OCI-LY3 (cell line): Measurements from ENCODE around the gene NPTX1.

Experiments
- H2AFZ ChIP-seq: fragments of 200-600, 300-600 bp; shearing (Covaris generic); 2 replicates; pipeline ENCODE4 v1.6.0; 2014; ENCODE audit warnings: antibody characterized with exemption, low read depth, low read length
- H3K27ac ChIP-seq: fragments of 200-600, 300-600 bp; sonication (generic); 2 replicates; pipeline ENCODE4 v1.5.1; 2014; ENCODE audit warnings: mild to moderate bottlenecking, low read length, moderate library complexity, mixed read lengths
- H3K27me3 ChIP-seq: fragments of 200-600, 300-600 bp; sonication (generic); 2 replicates; pipeline ENCODE4 v1.6.1; 2014; ENCODE audit warnings: low read depth, low read length, mixed read lengths
- H3K36me3 ChIP-seq: fragments of 200-600, 300-600 bp; sonication (generic); replicated peaks from 2 replicates; pipeline ENCODE3; 2014; ENCODE audit warnings: low read depth, low read length, mixed read lengths
- H3K4me1 ChIP-seq: fragments of 300-600, 200-600 bp; sonication (generic); 2 replicates; pipeline ENCODE4 v1.6.1; 2014; ENCODE audit warnings: low read length, mixed read lengths
- H3K4me2 ChIP-seq: fragments of 200-600, 300-600 bp; sonication (generic); 2 replicates; pipeline ENCODE4 v1.6.1; 2014; ENCODE audit warnings: low read length, mixed read lengths
- H3K4me3 ChIP-seq: fragments of 300-600, 200-600 bp; sonication (generic); 2 replicates; pipeline ENCODE4 v1.5.1; 2014; ENCODE audit warnings: antibody characterized with exemption, mild to moderate bottlenecking, low read length, moderate library complexity
- H3K79me2 ChIP-seq: fragments of 300-600, 200-600 bp; shearing (Covaris generic); 2 replicates; pipeline ENCODE4 v1.6.1; 2014; ENCODE audit warnings: mild to moderate bottlenecking, low read length, mixed read lengths
- H3K9ac ChIP-seq: fragments of 300-600, 200-600 bp; shearing (Covaris generic); 2 replicates; pipeline ENCODE4 v1.6.0; 2014; ENCODE audit warnings: mild to moderate bottlenecking, low read length, moderate library complexity
- H3K9me3 ChIP-seq: fragments of 200-600, 300-600 bp; shearing (Covaris generic); 2 replicates; pipeline ENCODE4 v1.6.1; 2014; ENCODE audit warnings: low read length, mixed read lengths; ENCODE audit not compliant: insufficient read depth
- H4K20me1 ChIP-seq: fragments of 200-600, 300-600 bp; sonication (generic); 2 replicates; pipeline ENCODE4 v1.6.1; 2016; ENCODE audit warnings: low read length, mixed read lengths; ENCODE audit not compliant: insufficient read depth
- CTCF ChIP-seq: fragments of 200-600, 300-600 bp; sonication (generic); IDR thresholded peaks from 2 replicates; pipeline ENCODE4 v1.5.1; 2014; ENCODE audit warnings: antibody characterized with exemption, low read length, low read depth
- EZH2phosphoT487 ChIP-seq: fragments of 200-600 bp; shearing (Covaris generic); IDR thresholded peaks from 2 replicates; pipeline ENCODE4 v1.6.1; 2018; ENCODE audit warnings: antibody characterized with exemption, mixed run types, low read depth

NPTX1 gene

GRCh38 chr17:80470603-80471002 is 5.8 kb downstream of the NPTX1 start:
- no peak overlapping the region for H2AFZ ChIP-seq
- H3K27me3 ChIP-seq, result peaks cover 9% of the 10 kb centered on the region
- H4K20me1 ChIP-seq, result no peaks in the 10 kb centered on the region
- no peaks in the 10 kb centered on the region for H3K4me1 ChIP-seq
- no peaks in the 10 kb centered on the region for H3K36me3 ChIP-seq
- no peak overlapping the region for H3K9ac ChIP-seq
- no peak overlapping the region for H3K4me3 ChIP-seq
- no peak for TF ChIP-seq CTCF
- no peak for TF ChIP-seq EZH2phosphoT487
- H3K9me3 ChIP-seq, result no peaks in the 10 kb centered on the region
- H3K27ac ChIP-seq, result no peak overlapping the region
- no peak overlapping the region for H3K4me2 ChIP-seq
- H3K79me2 ChIP-seq, result no peaks in the 10 kb centered on the region

DNA sequence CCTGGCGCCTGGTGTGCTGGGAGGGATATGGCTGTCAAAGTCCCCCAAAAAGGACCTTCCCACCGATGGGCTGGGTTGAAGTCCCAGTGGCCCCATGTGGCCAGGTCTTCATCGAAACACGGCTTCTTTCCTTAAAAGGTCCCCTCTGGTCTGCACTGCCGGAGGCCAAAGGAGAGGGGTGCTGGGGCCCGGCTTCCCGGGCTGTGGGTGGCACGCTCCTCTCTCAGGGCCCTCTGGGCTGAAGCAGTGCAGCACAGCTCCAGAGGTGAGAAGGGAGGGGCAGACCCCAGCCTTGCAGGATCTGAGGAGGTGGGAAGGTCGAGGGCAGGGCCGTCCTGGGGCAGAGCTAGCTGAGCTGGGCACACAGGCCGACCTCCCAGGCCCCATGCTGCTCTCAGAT is 6.7 kb downstream of the NPTX1 start:
- Histone ChIP-seq H3K27ac (no peak overlapping the region), H3K4me1 (no peaks in the 10 kb centered on the region), H3K9me3 (no peaks in the 10 kb centered on the region), H3K36me3 (no peaks in the 10 kb centered on the region), H3K27me3 (peaks cover 17% of the 10 kb centered on the region), H4K20me1 (no peaks in the 10 kb centered on the region), H3K79me2 (no peaks in the 10 kb centered on the region), H3K4me2 (no peak overlapping the region), H2AFZ (no peak overlapping the region), H3K4me3 (no peak overlapping the region), H3K9ac (no peak overlapping the region)
- TF ChIP-seq EZH2phosphoT487 (no peak), CTCF (no peak)

DNA sequence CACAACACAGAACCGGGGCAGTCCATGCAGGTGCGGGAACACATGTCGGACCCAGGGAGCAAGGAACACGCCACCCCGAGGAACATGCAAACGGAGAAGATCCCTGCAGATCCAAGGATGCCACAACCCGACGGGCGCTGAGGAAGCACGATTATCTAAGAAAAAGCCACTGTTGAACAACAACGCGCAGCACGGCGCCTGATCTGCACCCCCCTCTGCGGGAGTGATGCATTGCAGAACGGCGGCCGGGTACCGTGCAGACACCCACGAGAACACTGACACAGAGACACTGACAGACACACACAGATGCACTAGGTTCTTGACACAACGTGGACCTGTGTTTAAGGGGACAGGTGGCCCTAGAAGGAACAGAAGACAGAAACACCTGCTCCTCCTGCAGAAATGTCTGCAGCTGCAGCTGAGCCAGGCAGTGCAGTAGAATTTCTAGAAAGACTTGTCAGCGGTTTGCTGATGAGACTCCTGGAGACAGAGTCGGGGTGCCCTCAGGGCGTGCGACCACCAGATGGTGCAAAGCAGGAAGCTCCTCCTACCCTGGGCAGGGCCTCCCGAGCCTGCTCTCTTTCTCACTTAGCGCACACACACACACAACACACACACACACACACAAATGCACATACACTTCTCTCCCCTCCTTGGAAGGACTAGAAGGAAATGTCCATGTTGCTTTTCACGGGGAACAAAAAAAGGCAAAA is 7.5 kb downstream of the NPTX1 start:
- no peak overlapping the region for H3K4me3 ChIP-seq
- H3K4me2 ChIP-seq, result no peak overlapping the region
- no peaks in the 10 kb centered on the region for H4K20me1 ChIP-seq
- TF ChIP-seq CTCF (no peak), EZH2phosphoT487 (no peak)
- H3K27ac ChIP-seq, result no peak overlapping the region
- no peaks in the 10 kb centered on the region for H3K4me1 ChIP-seq
- H3K27me3 ChIP-seq, result peaks cover 18% of the 10 kb centered on the region
- no peak overlapping the region for H2AFZ ChIP-seq
- no peaks in the 10 kb centered on the region for H3K79me2 ChIP-seq
- no peaks in the 10 kb centered on the region for H3K9me3 ChIP-seq
- no peaks in the 10 kb centered on the region for H3K36me3 ChIP-seq
- H3K9ac ChIP-seq, result no peak overlapping the region

- no peaks in the 10 kb centered on the region for H3K36me3 ChIP-seq
- no peak overlapping the region for H3K27ac ChIP-seq
- TF ChIP-seq CTCF (no peak), EZH2phosphoT487 (no peak)
Observed at GRCh38 chr17:80468242-80468641, 8.2 kb downstream of the NPTX1 start.

More at GRCh38 chr17:80468242-80468641, 8.2 kb downstream of the NPTX1 start:
- peaks cover 18% of the 10 kb centered on the region for H3K27me3 ChIP-seq
- no peaks in the 10 kb centered on the region for H3K9me3 ChIP-seq
- no peak overlapping the region for H3K9ac ChIP-seq
- no peak overlapping the region for H3K4me2 ChIP-seq
- no peaks in the 10 kb centered on the region for H3K4me1 ChIP-seq
- H3K4me3 ChIP-seq, result no peak overlapping the region
- no peaks in the 10 kb centered on the region for H3K79me2 ChIP-seq
- no peaks in the 10 kb centered on the region for H4K20me1 ChIP-seq
- H2AFZ ChIP-seq, result no peak overlapping the region
